H9 (cell line): ENCODE data around the gene SLC17A9. TPM values are rescaled to one million over a fixed set of nuclear protein-coding genes. Genes with fewer than 3 reads are reported as not detected.

Source experiments
- DNase-seq: peaks from one replicate; pipeline ENCODE4 v3.0.0-alpha.2; 2017
- H2AFZ ChIP-seq: one replicate; pipeline ENCODE4 v1.6.1; 2013; ENCODE audit warnings: mild to moderate bottlenecking, low read length, control low read depth, moderate library complexity
- H2AK5ac ChIP-seq: 2 replicates; pipeline ENCODE4 v1.6.1; 2013; ENCODE audit warnings: low read length, control low read depth, mixed read lengths; ENCODE audit not compliant: insufficient read length
- H2BK120ac ChIP-seq: one replicate; pipeline ENCODE4 v1.6.1; 2013; ENCODE audit warnings: low read depth, mild to moderate bottlenecking, low read length, control low read depth, inconsistent platforms; ENCODE audit not compliant: poor library complexity, severe bottlenecking
- H2BK12ac ChIP-seq: 2 replicates; pipeline ENCODE4 v1.6.1; 2013; ENCODE audit warnings: low read length, control low read depth, mixed read lengths, low read depth; ENCODE audit not compliant: insufficient read length
- H2BK15ac ChIP-seq: 2 replicates; pipeline ENCODE4 v1.6.1; 2013; ENCODE audit warnings: low read depth, low read length, control low read depth
- H2BK20ac ChIP-seq: one replicate; pipeline ENCODE4 v1.6.1; 2013; ENCODE audit warnings: low read depth, mild to moderate bottlenecking, low read length, control low read depth, inconsistent platforms; ENCODE audit not compliant: poor library complexity, severe bottlenecking
- H2BK5ac ChIP-seq: 2 replicates; pipeline ENCODE4 v1.6.1; 2013; ENCODE audit warnings: low read length, control low read depth, mixed read lengths; ENCODE audit not compliant: insufficient read length
- H3K14ac ChIP-seq: 2 replicates; pipeline ENCODE4 v1.6.1; 2013; ENCODE audit warnings: low read length, control low read depth; ENCODE audit not compliant: insufficient read depth
- H3K18ac ChIP-seq: 2 replicates; pipeline ENCODE4 v1.6.1; 2013; ENCODE audit warnings: low read depth, mild to moderate bottlenecking, mixed read lengths, low read length, control low read depth; ENCODE audit not compliant: insufficient read length
- H3K23ac ChIP-seq: 2 replicates; pipeline ENCODE4 v1.6.1; 2013; ENCODE audit warnings: low read length, control low read depth, mixed read lengths, low read depth; ENCODE audit not compliant: insufficient read length
- H3K23me2 ChIP-seq: 2 replicates; pipeline ENCODE4 v1.6.1; 2013; ENCODE audit warnings: low read depth, mild to moderate bottlenecking, mixed read lengths, low read length, control low read depth; ENCODE audit not compliant: insufficient read length, poor library complexity, severe bottlenecking
- H3K27ac ChIP-seq: 2 replicates; pipeline ENCODE4 v1.5.1; 2013; ENCODE audit warnings: low read length, control low read depth, mixed read lengths, low read depth; ENCODE audit not compliant: insufficient read length
- H3K27me3 ChIP-seq: 2 replicates; pipeline ENCODE4 v1.6.1; 2013; ENCODE audit warnings: low read length, control low read depth, inconsistent platforms; ENCODE audit not compliant: insufficient read depth
- H3K4ac ChIP-seq: 2 replicates; pipeline ENCODE4 v1.6.1; 2013; ENCODE audit warnings: low read depth, mild to moderate bottlenecking, control low read depth, inconsistent platforms, low read length, moderate library complexity
- H3K4me1 ChIP-seq: 2 replicates; pipeline ENCODE4 v1.6.1; 2013; ENCODE audit warnings: low read length, control low read depth, inconsistent platforms; ENCODE audit not compliant: insufficient read depth
- H3K4me2 ChIP-seq: 2 replicates; pipeline ENCODE4 v1.6.1; 2013; ENCODE audit warnings: low read length, control low read depth, mixed read lengths; ENCODE audit not compliant: insufficient read length, insufficient read depth
- H3K56ac ChIP-seq: 2 replicates; pipeline ENCODE4 v1.6.1; 2013; ENCODE audit warnings: low read depth, mild to moderate bottlenecking, mixed read lengths, low read length, control low read depth; ENCODE audit not compliant: insufficient read length
- H3K79me1 ChIP-seq: 2 replicates; pipeline ENCODE4 v1.6.1; 2013; ENCODE audit warnings: low read depth, mild to moderate bottlenecking, moderate library complexity, low read length, control low read depth, inconsistent platforms; ENCODE audit not compliant: insufficient read depth, poor library complexity, severe bottlenecking
- H3K79me2 ChIP-seq: 2 replicates; pipeline ENCODE4 v1.6.1; 2013; ENCODE audit warnings: low read length, control low read depth, inconsistent platforms; ENCODE audit not compliant: insufficient read depth
- H3K9ac ChIP-seq: 2 replicates; pipeline ENCODE4 v1.6.1; 2013; ENCODE audit warnings: low read length, control low read depth, mixed read lengths; ENCODE audit not compliant: insufficient read length; ENCODE audit errors: extremely low read depth
- H3K9me3 ChIP-seq: one replicate; pipeline ENCODE4 v1.6.1; 2013; ENCODE audit warnings: low read depth, low read length, inconsistent platforms; ENCODE audit not compliant: control insufficient read depth
- H3T11ph ChIP-seq: one replicate; pipeline ENCODE4 v1.6.1; 2013; ENCODE audit warnings: mild to moderate bottlenecking, low read length, control low read depth, inconsistent platforms
- H4K20me1 ChIP-seq: one replicate; pipeline ENCODE4 v1.6.1; 2013; ENCODE audit not compliant: control insufficient read depth, insufficient read length, insufficient read depth
- H4K5ac ChIP-seq: 2 replicates; pipeline ENCODE4 v1.6.1; 2013; ENCODE audit warnings: low read depth, mild to moderate bottlenecking, mixed read lengths, low read length, control low read depth; ENCODE audit not compliant: insufficient read length
- H4K8ac ChIP-seq: replicated peaks from 2 replicates; pipeline ENCODE4 v1.6.1; 2013; ENCODE audit warnings: low read length, control low read depth, mixed read lengths, low read depth; ENCODE audit not compliant: insufficient read length
- H4K91ac ChIP-seq: 2 replicates; pipeline ENCODE4 v1.6.1; 2013; ENCODE audit warnings: low read depth, mild to moderate bottlenecking, moderate library complexity, mixed read lengths, low read length, control low read depth; ENCODE audit not compliant: insufficient read length
- H3K27ac Mint-ChIP-seq, 3 experiments: 2 replicates in 2 of 3; 3 replicates in 1 of 3; pipeline ENCODE4 v1.8.0; 2020 to 2021; ENCODE audit warnings: mixed read lengths in 3 of 3, mild to moderate bottlenecking in 1 of 3, moderate library complexity in 1 of 3
- H3K27me3 Mint-ChIP-seq: 2 replicates; pipeline ENCODE4 v1.8.0; 2021; ENCODE audit warnings: low read depth, mild to moderate bottlenecking, moderate library complexity, mixed read lengths
- H3K36me3 Mint-ChIP-seq, 3 experiments: 2 replicates in 2 of 3; 3 replicates in 1 of 3; pipeline ENCODE4 v1.8.0; 2020 to 2021; ENCODE audit warnings: low read depth in 3 of 3, mixed read lengths in 3 of 3; ENCODE audit not compliant: insufficient read depth in 1 of 3
- H3K4me1 Mint-ChIP-seq, 2 experiments: 2 replicates each; pipeline ENCODE4 v1.8.0; 2020; ENCODE audit warnings: mixed read lengths in 2 of 2
- H3K4me3 Mint-ChIP-seq, 2 experiments: 2 replicates in 1 of 2; 3 replicates in 1 of 2; pipeline ENCODE4 v1.8.0; 2020 to 2021; ENCODE audit warnings: mild to moderate bottlenecking in 2 of 2, mixed read lengths in 2 of 2, moderate library complexity in 1 of 2
- H3K9me3 Mint-ChIP-seq, 2 experiments: 2 replicates in 1 of 2; 3 replicates in 1 of 2; pipeline ENCODE4 v1.8.0; 2020; ENCODE audit warnings: mild to moderate bottlenecking in 2 of 2, mixed read lengths in 2 of 2, moderate library complexity in 1 of 2
- WGBS: extraction: QIAGEN DNeasy Blood & Tissue Kit; methylation state at CpG from one replicate; pipeline ENCODE4 v1.1.7; 2013; ENCODE audit warnings: missing lambda C conversion rate, low lambda C conversion rate, mixed read lengths; ENCODE audit not compliant: insufficient read length; ENCODE audit errors: extremely low coverage; 5-methylcytosine and 5-hydroxymethylcytosine counted together
- total RNA-seq: library from RNA; stranded (reverse); gene quantifications from 2 replicates; pipeline ENCODE4 v1.2.1, GENCODE V29; 2021
- TF ChIP-seq, protein P1 (sequence below): fragments of 200-600 bp; sonication (generic); conservative IDR thresholded peaks from 3 replicates; pipeline ENCODE4 v1.8.0; 2021; ENCODE audit warnings: antibody characterized with exemption, mild to moderate bottlenecking

The SLC17A9 gene
- total RNA-seq, 1 experiment from 2014 or later: 20.9 TPM

DNA sequence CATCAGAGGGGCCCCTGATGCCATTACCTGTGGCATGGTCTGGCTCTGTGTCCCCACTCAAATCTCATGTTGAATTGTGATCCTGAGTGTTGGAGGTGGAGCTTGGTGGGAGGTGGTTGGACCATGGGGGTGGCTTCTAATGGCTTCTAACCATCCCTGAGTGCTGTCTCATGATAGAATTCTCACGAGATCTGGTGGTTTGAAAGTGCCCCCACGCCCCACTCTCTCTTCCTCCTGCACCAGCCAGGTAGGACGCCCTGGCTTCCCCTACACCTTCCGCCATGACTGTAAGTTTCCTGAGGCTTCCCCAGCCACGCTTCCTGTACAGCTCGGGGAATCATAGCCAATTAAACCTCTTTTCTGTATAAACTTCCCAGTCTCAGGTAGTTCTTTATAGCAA, 39.4 kb downstream of the SLC17A9 start:
- Mint-ChIP-seq H3K4me3 (no peak overlapping the region), H3K9me3 (no peaks in the 10 kb centered on the region; a peak in 1 of 5 replicates), H3K4me1 (peaks cover 9 to 26% of the 10 kb centered on the region in 2 experiments), H3K27me3 (peaks cover 37% of the 10 kb centered on the region), H3K36me3 (no peaks in the 10 kb centered on the region), H3K27ac (no peak overlapping the region)
- Histone ChIP-seq H2BK15ac (no peak overlapping the region), H4K8ac (no peak overlapping the region), H3K79me1 (no peaks in the 10 kb centered on the region), H2AK5ac (no peak overlapping the region), H2BK20ac (no peak overlapping the region), H4K5ac (no peak overlapping the region), H2BK5ac (no peak overlapping the region), H3K4ac (no peak overlapping the region), H3K23ac (no peak overlapping the region), H3K23me2 (no peaks in the 10 kb centered on the region), H2BK120ac (no peak overlapping the region), H4K20me1 (no peaks in the 10 kb centered on the region), H3K9ac (no peak overlapping the region), H3K27ac (no peak overlapping the region), H3K4me2 (no peak overlapping the region), H4K91ac (no peak overlapping the region), H3K18ac (no peak overlapping the region), H3K14ac (no peak overlapping the region; the same call in 1 of the 2 replicates), H3K56ac (no peak overlapping the region), H2BK12ac (no peak overlapping the region), H3T11ph (no peak overlapping the region), H3K79me2 (no peaks in the 10 kb centered on the region), H3K4me1 (peaks cover 2% of the 10 kb centered on the region; the same call in 1 of the 2 replicates), H3K9me3 (no peaks in the 10 kb centered on the region), H2AFZ (no peak overlapping the region), H3K27me3 (no peaks in the 10 kb centered on the region)
- DNase-seq: no peak
- TF ChIP-seq, protein P1, sequence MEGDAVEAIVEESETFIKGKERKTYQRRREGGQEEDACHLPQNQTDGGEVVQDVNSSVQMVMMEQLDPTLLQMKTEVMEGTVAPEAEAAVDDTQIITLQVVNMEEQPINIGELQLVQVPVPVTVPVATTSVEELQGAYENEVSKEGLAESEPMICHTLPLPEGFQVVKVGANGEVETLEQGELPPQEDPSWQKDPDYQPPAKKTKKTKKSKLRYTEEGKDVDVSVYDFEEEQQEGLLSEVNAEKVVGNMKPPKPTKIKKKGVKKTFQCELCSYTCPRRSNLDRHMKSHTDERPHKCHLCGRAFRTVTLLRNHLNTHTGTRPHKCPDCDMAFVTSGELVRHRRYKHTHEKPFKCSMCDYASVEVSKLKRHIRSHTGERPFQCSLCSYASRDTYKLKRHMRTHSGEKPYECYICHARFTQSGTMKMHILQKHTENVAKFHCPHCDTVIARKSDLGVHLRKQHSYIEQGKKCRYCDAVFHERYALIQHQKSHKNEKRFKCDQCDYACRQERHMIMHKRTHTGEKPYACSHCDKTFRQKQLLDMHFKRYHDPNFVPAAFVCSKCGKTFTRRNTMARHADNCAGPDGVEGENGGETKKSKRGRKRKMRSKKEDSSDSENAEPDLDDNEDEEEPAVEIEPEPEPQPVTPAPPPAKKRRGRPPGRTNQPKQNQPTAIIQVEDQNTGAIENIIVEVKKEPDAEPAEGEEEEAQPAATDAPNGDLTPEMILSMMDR: no peak
- no CpG with 5 or more reads among the region's 6 CpGs for WGBS
